SK-N-SH treated with all-trans-retinoic acid at 6 μM for 48 hours (cell line): ENCODE measurements around the gene AXIN2.

ENCODE experiments used
- ATAC-seq: fragments of 200-7000 bp; cut with Tn5 transposase; 3 replicates; pipeline ENCODE4 v1.9.1; 2020; ENCODE audit warnings: mild to moderate bottlenecking, moderate library complexity
- ARNTL ChIP-seq: fragments of 450-650 bp; formaldehyde crosslinking; IDR thresholded peaks from 2 replicates; pipeline ENCODE4 v1.5.0; 2020; ENCODE audit warnings: low read depth, mild to moderate bottlenecking, moderate library complexity, borderline replicate concordance
- BACH2 ChIP-seq: fragments of 250-450 bp; sonication (Bioruptor Pico); IDR thresholded peaks from 2 replicates; pipeline ENCODE4 v1.9.0; 2021; ENCODE audit warnings: mild to moderate bottlenecking, borderline replicate concordance
- CSDC2 ChIP-seq: fragments of 250-450 bp; sonication (Bioruptor Pico); IDR thresholded peaks from 2 replicates; pipeline ENCODE4 v1.5.0; 2020; ENCODE audit warnings: mild to moderate bottlenecking, moderate library complexity
- ESRRG ChIP-seq: fragments of 250-450 bp; sonication (Bioruptor Pico); IDR thresholded peaks from 2 replicates; pipeline ENCODE4 v1.6.1; 2021; ENCODE audit warnings: mild to moderate bottlenecking
- GLIS3 ChIP-seq: fragments of 250-450 bp; sonication (Bioruptor Pico); IDR thresholded peaks from 2 replicates; pipeline ENCODE4 v1.5.0; 2020; ENCODE audit warnings: mild to moderate bottlenecking, moderate library complexity
- ISL1 ChIP-seq: fragments of 250-450 bp; sonication (Bioruptor Pico); IDR thresholded peaks from 2 replicates; pipeline ENCODE4 v2.1.2; 2022; ENCODE audit warnings: mild to moderate bottlenecking, moderate library complexity
- OSR1 ChIP-seq: fragments of 250-450 bp; sonication (Bioruptor Pico); IDR thresholded peaks from 2 replicates; pipeline ENCODE4 v1.8.0; 2022; ENCODE audit warnings: moderate library complexity, mild to moderate bottlenecking, inconsistent platforms
- PPARA ChIP-seq: fragments of 250-450 bp; sonication (Bioruptor Pico); IDR thresholded peaks from 2 replicates; pipeline ENCODE4 v1.5.0; 2020; ENCODE audit warnings: mild to moderate bottlenecking, borderline replicate concordance
- RARB ChIP-seq: fragments of 250-450 bp; sonication (Bioruptor Pico); IDR thresholded peaks from 2 replicates; pipeline ENCODE4 v1.8.0; 2021; ENCODE audit warnings: mild to moderate bottlenecking, moderate library complexity
- SNAI2 ChIP-seq: fragments of 250-450 bp; sonication (Bioruptor Pico); IDR thresholded peaks from 2 replicates; pipeline ENCODE4 v1.5.0; 2020; ENCODE audit warnings: mild to moderate bottlenecking, moderate library complexity
- TCF4 ChIP-seq: fragments of 250-450 bp; sonication (Bioruptor Pico); IDR thresholded peaks from 2 replicates; pipeline ENCODE4 v1.8.0; 2021; ENCODE audit warnings: mild to moderate bottlenecking, moderate library complexity, borderline replicate concordance
- TOX ChIP-seq: fragments of 250-450 bp; sonication (Bioruptor Pico); IDR thresholded peaks from 2 replicates; pipeline ENCODE4 v1.8.0; 2021; ENCODE audit warnings: mild to moderate bottlenecking, moderate library complexity, borderline replicate concordance
- ZC3H10 ChIP-seq: fragments of 250-450 bp; sonication (Bioruptor Pico); IDR thresholded peaks from 2 replicates; pipeline ENCODE4 v1.5.1; 2021; ENCODE audit warnings: mild to moderate bottlenecking, moderate library complexity
- ZFP3 ChIP-seq: fragments of 250-450 bp; sonication (Bioruptor Pico); IDR thresholded peaks from 2 replicates; pipeline ENCODE4 v1.5.0; 2020; ENCODE audit warnings: mild to moderate bottlenecking, moderate library complexity
- ZFP30 ChIP-seq: fragments of 450-650 bp; formaldehyde crosslinking; IDR thresholded peaks from 2 replicates; pipeline ENCODE4 v1.5.0; 2022; ENCODE audit warnings: mild to moderate bottlenecking, moderate library complexity
- ZNF565 ChIP-seq: fragments of 450-650 bp; formaldehyde crosslinking; conservative IDR thresholded peaks from 2 replicates; pipeline ENCODE4 v1.5.0; 2020; ENCODE audit warnings: low read depth, mild to moderate bottlenecking, moderate library complexity
- ZNF70 ChIP-seq: fragments of 450-650 bp; formaldehyde crosslinking; IDR thresholded peaks from 2 replicates; pipeline ENCODE4 v1.5.0; 2020; ENCODE audit warnings: mild to moderate bottlenecking, moderate library complexity
- ZNF8 ChIP-seq: fragments of 450-650 bp; formaldehyde crosslinking; IDR thresholded peaks from 2 replicates; pipeline ENCODE4 v1.5.0; 2020; ENCODE audit warnings: mild to moderate bottlenecking, moderate library complexity
- TF ChIP-seq, protein P1 (sequence below): fragments of 250-450 bp; sonication (Bioruptor Pico); IDR thresholded peaks from 2 replicates; pipeline ENCODE4 v1.5.1; 2020; ENCODE audit warnings: low read depth, mild to moderate bottlenecking, moderate library complexity
- TF ChIP-seq, protein P2 (sequence below): fragments of 250-450 bp; sonication (Bioruptor Pico); IDR thresholded peaks from 2 replicates; pipeline ENCODE4 v1.5.0; 2020; ENCODE audit warnings: mild to moderate bottlenecking, moderate library complexity
- TF ChIP-seq, protein P3 (sequence below): fragments of 250-450 bp; sonication (Bioruptor Pico); IDR thresholded peaks from 2 replicates; pipeline ENCODE4 v1.8.0; 2021; ENCODE audit warnings: low read depth, mild to moderate bottlenecking, moderate library complexity, borderline replicate concordance
- TF ChIP-seq, protein P4 (sequence below): fragments of 250-450 bp; sonication (Bioruptor Pico); IDR thresholded peaks from 2 replicates; pipeline ENCODE4 v1.8.0; 2020; ENCODE audit warnings: mild to moderate bottlenecking, moderate library complexity, borderline replicate concordance
- TF ChIP-seq, protein P5 (sequence below): fragments of 250-450 bp; sonication (Bioruptor Pico); IDR thresholded peaks from 2 replicates; pipeline ENCODE4 v1.5.1; 2021; ENCODE audit warnings: mild to moderate bottlenecking, moderate library complexity

AXIN2 gene

DNA sequence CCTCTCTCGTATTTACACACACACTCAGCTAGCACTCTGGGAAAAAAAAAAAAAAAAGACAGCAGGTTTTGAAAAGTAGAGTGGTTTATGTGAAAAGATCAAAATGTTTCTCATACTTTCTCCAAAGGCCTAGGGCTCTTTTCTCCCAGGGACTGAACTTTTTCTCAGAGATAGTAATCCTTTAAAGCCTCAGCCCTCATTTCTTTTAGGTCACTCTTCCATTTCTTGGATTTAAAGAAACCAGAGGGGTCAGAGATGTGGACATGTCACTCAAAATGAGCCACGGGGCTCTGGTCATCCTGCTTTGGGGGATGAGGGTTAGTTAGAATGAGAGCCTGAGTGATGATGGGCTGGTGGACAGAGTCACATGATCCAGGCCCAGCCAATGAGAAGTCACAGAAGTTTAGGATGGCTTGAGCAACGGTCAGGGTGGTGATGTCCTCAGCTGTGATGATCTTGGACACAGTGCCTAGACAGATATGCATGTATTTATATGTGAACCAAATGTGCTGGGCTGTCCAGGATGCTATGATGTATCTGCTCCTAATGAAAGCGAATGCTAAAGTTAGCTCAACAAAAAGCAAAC, 33.7 kb upstream of the AXIN2 start:
- TF ChIP-seq, protein P1, sequence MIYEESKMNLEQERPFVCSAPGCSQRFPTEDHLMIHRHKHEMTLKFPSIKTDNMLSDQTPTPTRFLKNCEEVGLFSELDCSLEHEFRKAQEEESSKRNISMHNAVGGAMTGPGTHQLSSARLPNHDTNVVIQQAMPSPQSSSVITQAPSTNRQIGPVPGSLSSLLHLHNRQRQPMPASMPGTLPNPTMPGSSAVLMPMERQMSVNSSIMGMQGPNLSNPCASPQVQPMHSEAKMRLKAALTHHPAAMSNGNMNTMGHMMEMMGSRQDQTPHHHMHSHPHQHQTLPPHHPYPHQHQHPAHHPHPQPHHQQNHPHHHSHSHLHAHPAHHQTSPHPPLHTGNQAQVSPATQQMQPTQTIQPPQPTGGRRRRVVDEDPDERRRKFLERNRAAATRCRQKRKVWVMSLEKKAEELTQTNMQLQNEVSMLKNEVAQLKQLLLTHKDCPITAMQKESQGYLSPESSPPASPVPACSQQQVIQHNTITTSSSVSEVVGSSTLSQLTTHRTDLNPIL (CRISPR knock-in tag), result no peak
- no peak for TF ChIP-seq CSDC2 (CRISPR knock-in tag)
- TF ChIP-seq SNAI2 (CRISPR knock-in tag), result no peak
- no peak for TF ChIP-seq ZFP30 (CRISPR knock-in tag)
- peak; percentile 45; the same call in 2 of the 3 replicates for ATAC-seq

DNA sequence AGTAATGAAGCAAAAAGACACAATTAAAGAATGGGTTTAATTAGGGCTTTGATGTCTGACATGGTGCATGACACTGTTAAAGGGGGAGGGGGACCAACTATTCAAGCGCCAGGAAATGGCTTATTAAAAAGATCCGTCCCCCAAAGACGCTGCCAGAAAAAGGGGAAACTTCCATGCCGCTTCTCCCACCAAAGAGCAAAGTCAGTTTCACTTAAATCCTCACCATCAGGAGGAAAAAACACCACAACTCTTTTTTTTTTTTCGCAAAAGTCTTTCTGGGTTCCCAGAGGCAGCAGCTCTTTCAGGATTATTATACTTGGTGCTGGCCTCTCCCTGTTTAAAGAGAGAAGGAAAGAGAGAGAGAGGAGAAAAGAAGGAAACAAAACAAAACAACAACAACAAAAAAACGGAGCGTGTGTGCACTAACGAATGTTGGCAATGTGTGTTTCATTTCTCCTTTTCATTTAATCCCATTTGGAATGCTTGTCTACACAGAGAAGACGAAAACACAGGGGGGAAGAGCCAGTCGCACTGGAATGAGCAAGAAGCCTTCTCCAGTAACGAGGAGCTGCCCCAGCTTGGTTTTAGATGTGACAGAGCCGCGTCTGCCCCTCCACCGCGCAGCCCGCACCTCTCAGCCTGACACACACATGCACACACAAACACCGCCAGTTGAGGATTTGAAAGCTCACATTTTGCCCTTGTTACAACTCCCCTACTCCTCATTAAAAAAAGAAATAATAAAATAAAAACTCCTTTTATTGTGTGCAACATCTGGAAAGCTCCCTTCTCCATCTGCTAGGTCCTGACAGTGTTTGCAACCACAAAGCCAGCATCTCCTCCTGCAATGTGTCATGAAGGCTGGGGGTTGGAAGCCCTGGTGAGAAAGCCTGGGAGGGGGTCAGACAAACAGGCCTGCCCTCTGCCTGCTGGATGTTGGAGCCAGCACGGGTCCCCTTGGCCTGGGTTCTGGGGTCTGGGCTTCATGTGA, 32.7 kb upstream of the AXIN2 start:
- no peak for ATAC-seq
- no peak for TF ChIP-seq SNAI2 (CRISPR knock-in tag)
- TF ChIP-seq ZNF8 (CRISPR knock-in tag), result no peak
- no peak for TF ChIP-seq CSDC2 (CRISPR knock-in tag)
- TF ChIP-seq, protein P2, sequence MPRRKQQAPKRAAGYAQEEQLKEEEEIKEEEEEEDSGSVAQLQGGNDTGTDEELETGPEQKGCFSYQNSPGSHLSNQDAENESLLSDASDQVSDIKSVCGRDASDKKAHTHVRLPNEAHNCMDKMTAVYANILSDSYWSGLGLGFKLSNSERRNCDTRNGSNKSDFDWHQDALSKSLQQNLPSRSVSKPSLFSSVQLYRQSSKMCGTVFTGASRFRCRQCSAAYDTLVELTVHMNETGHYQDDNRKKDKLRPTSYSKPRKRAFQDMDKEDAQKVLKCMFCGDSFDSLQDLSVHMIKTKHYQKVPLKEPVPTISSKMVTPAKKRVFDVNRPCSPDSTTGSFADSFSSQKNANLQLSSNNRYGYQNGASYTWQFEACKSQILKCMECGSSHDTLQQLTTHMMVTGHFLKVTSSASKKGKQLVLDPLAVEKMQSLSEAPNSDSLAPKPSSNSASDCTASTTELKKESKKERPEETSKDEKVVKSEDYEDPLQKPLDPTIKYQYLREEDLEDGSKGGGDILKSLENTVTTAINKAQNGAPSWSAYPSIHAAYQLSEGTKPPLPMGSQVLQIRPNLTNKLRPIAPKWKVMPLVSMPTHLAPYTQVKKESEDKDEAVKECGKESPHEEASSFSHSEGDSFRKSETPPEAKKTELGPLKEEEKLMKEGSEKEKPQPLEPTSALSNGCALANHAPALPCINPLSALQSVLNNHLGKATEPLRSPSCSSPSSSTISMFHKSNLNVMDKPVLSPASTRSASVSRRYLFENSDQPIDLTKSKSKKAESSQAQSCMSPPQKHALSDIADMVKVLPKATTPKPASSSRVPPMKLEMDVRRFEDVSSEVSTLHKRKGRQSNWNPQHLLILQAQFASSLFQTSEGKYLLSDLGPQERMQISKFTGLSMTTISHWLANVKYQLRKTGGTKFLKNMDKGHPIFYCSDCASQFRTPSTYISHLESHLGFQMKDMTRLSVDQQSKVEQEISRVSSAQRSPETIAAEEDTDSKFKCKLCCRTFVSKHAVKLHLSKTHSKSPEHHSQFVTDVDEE (CRISPR knock-in tag), result no peak
- TF ChIP-seq ZFP3 (CRISPR knock-in tag), result no peak
- no peak for TF ChIP-seq ZC3H10 (CRISPR knock-in tag)
- no peak for TF ChIP-seq TOX (CRISPR knock-in tag)
- TF ChIP-seq ZNF565 (CRISPR knock-in tag), result no peak

DNA sequence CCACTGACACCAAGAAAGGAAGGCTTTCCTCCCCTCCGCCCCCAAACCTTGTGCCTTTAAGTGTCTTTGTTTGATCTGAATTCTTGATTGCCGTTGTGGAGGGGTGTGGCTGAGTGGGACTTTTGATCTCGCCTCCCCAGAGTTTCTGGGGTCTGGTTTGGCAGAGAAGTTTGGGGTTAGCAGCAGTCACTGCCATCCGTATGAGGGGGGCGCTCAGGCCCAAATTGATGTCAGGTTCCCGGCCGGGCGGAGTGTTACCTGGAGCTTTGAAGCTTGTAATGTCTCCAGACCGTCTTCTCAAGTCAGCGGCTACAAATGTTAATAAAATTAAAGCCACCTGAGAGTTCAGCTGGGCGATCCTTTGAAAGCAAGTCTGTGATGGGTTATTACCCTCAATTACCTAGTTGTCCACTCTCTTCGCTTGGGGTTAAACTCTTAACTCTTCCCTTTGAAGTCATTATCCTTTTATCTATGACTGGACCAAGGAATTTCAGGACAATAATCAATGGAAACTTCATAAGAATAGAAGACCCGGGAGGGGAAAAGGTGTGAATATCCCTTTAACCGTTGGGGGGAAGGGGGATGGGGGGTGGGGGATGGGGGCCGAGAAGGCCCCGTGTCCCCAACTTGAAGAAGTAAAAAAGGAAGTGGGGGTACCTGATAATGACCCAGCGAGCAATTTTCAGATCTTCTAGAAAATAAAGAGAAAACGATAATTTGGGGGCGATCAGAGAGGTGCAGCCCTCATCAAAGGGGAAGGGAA, 31.8 kb upstream of the AXIN2 start:
- no peak for ATAC-seq
- TF ChIP-seq ZNF70 (CRISPR knock-in tag) (no peak), ISL1 (no peak), ESRRG (CRISPR knock-in tag) (no peak), GLIS3 (CRISPR knock-in tag) (no peak), OSR1 (CRISPR knock-in tag) (no peak), ZNF8 (CRISPR knock-in tag) (no peak), SNAI2 (CRISPR knock-in tag) (no peak), TCF4 (CRISPR knock-in tag) (no peak), PPARA (no peak), CSDC2 (CRISPR knock-in tag) (no peak), BACH2 (CRISPR knock-in tag) (no peak), ZNF565 (CRISPR knock-in tag) (no peak), RARB (CRISPR knock-in tag) (no peak), ZFP30 (CRISPR knock-in tag) (no peak), ARNTL (CRISPR knock-in tag) (no peak), TOX (CRISPR knock-in tag) (no peak)
- TF ChIP-seq, protein P3, sequence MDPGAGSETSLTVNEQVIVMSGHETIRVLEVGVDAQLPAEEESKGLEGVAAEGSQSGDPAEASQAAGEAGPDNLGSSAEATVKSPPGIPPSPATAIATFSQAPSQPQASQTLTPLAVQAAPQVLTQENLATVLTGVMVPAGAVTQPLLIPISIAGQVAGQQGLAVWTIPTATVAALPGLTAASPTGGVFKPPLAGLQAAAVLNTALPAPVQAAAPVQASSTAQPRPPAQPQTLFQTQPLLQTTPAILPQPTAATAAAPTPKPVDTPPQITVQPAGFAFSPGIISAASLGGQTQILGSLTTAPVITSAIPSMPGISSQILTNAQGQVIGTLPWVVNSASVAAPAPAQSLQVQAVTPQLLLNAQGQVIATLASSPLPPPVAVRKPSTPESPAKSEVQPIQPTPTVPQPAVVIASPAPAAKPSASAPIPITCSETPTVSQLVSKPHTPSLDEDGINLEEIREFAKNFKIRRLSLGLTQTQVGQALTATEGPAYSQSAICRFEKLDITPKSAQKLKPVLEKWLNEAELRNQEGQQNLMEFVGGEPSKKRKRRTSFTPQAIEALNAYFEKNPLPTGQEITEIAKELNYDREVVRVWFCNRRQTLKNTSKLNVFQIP (CRISPR knock-in tag), result no peak
- TF ChIP-seq, protein P4, sequence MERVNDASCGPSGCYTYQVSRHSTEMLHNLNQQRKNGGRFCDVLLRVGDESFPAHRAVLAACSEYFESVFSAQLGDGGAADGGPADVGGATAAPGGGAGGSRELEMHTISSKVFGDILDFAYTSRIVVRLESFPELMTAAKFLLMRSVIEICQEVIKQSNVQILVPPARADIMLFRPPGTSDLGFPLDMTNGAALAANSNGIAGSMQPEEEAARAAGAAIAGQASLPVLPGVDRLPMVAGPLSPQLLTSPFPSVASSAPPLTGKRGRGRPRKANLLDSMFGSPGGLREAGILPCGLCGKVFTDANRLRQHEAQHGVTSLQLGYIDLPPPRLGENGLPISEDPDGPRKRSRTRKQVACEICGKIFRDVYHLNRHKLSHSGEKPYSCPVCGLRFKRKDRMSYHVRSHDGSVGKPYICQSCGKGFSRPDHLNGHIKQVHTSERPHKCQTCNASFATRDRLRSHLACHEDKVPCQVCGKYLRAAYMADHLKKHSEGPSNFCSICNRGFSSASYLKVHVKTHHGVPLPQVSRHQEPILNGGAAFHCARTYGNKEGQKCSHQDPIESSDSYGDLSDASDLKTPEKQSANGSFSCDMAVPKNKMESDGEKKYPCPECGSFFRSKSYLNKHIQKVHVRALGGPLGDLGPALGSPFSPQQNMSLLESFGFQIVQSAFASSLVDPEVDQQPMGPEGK (CRISPR knock-in tag), result no peak
- TF ChIP-seq, protein P1 (CRISPR knock-in tag), result no peak
- TF ChIP-seq, protein P5, sequence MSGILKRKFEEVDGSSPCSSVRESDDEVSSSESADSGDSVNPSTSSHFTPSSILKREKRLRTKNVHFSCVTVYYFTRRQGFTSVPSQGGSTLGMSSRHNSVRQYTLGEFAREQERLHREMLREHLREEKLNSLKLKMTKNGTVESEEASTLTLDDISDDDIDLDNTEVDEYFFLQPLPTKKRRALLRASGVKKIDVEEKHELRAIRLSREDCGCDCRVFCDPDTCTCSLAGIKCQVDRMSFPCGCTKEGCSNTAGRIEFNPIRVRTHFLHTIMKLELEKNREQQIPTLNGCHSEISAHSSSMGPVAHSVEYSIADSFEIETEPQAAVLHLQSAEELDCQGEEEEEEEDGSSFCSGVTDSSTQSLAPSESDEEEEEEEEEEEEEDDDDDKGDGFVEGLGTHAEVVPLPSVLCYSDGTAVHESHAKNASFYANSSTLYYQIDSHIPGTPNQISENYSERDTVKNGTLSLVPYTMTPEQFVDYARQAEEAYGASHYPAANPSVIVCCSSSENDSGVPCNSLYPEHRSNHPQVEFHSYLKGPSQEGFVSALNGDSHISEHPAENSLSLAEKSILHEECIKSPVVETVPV (CRISPR knock-in tag), result no peak
